ENCODE measurements around the gene ST6GAL1. TPM values are rescaled to one million over a fixed set of nuclear protein-coding genes. Genes with fewer than 3 reads are reported as not detected.

Gene ST6GAL1
- total and polyA plus RNA-seq, 2 of the 8 experiments (the other 6 are each of a cell fraction or from before 2014, with no cell fraction given): 62.8 to 80.9 TPM

DNA sequence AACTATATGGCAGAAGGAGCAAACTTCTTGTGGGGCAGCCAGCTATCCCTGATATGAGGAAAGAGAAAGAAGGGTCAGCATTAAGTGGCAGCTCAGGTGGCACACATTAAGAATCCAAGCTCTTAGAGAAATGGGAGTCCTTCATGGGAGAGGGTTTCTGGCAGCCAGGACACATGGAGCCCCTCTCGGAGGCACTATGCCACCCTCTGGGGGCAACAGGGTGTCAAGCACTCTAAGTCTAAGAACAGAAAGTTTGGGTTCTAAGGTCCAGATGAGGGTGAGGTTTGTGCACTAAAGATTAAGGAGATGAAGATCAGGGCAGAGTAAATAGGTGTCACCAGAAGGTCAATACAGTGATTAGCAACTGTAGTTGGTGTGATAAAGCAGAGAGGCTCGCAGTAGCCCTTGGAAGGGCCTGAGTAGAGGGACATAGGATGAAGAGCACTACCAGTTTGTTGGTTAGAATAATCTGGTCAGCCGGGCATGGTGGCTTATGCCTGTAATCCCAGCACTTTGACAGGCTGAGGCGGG is 89.3 kb downstream of the ST6GAL1 start:
- H3K23me2 ChIP-seq (ENCODE audit: low read depth, low read length): no peaks in the 10 kb centered on the region
- peaks cover 6% of the 10 kb centered on the region; the same call in 1 of the 2 replicates for H3K79me1 ChIP-seq (ENCODE audit: low read depth, low read length)
- no peak overlapping the region for H3K4me2 ChIP-seq (ENCODE audit: insufficient read depth in 1 of 2, low read depth in 2 of 2, low read length in 2 of 2)
- H3K4ac ChIP-seq (replicated peaks; ENCODE audit: insufficient read length, low read depth, low read length): no peak overlapping the region
- H2BK20ac ChIP-seq (ENCODE audit: low read length): no peak overlapping the region
- FAIRE-seq (no peak), DNase-seq (ENCODE audit: low read depth in 1 of 2, low spot score in 2 of 2) (no peak)
- POLR2A ChIA-PET (ENCODE audit: partially characterized antibody): no interaction called here
- H2BK15ac ChIP-seq (ENCODE audit: low read length): no peak overlapping the region
- H3K4me3 ChIP-seq (ENCODE audit: extremely low read depth in 1 of 4, insufficient read depth in 2 of 4, low read depth in 3 of 4, low read length in 4 of 4): no peak overlapping the region
- 88% methylated on average over 4 of the region's 4 CpGs; no CpG with 5 or more reads in 1 of the 2 experiments for WGBS, 2 experiments (ENCODE audit: extremely low coverage in 1 of 2, insufficient coverage in 1 of 2, insufficient read length in 1 of 2, insufficient replicate concordance in 2 of 2, low coverage in 1 of 2, low lambda C conversion rate in 2 of 2, missing lambda C conversion rate in 1 of 2)
- no peak overlapping the region for H2BK120ac ChIP-seq (replicated peaks; ENCODE audit: low read depth, low read length)
- H3K4me1 ChIP-seq (replicated peaks in 1 of 4; ENCODE audit: control insufficient read depth in 3 of 4, insufficient read depth in 4 of 4, low read length in 3 of 4): no peaks in the 10 kb centered on the region
- peaks cover 0 to 4% (median 0%) of the 10 kb centered on the region in 4 experiments; a peak in 3 of 8 replicates for H3K36me3 ChIP-seq (ENCODE audit: control insufficient read depth in 2 of 4, insufficient read depth in 4 of 4, low read length in 3 of 4)
- CTCF ChIA-PET (ENCODE audit: partially characterized antibody): interaction anchor here (0.7 to 2.8 kb wide), 12 partner anchors 8 to 201 kb away, joined by 3 to 10 read pairs (median 3); no protein-coding TSS in a partner anchor
- TF ChIP-seq RAD21 (IDR thresholded peaks at IDR 0.05 in 1 of 2, conservative IDR thresholded peaks at IDR 0.05 in 1 of 2; ENCODE audit: low read depth in 2 of 2, low read length in 2 of 2) (peak; percentile 61 to 70), SRF (IDR thresholded peaks at IDR 0.05; ENCODE audit: low read depth, low read length) (no peak)
- TF ChIP-seq, protein P1, sequence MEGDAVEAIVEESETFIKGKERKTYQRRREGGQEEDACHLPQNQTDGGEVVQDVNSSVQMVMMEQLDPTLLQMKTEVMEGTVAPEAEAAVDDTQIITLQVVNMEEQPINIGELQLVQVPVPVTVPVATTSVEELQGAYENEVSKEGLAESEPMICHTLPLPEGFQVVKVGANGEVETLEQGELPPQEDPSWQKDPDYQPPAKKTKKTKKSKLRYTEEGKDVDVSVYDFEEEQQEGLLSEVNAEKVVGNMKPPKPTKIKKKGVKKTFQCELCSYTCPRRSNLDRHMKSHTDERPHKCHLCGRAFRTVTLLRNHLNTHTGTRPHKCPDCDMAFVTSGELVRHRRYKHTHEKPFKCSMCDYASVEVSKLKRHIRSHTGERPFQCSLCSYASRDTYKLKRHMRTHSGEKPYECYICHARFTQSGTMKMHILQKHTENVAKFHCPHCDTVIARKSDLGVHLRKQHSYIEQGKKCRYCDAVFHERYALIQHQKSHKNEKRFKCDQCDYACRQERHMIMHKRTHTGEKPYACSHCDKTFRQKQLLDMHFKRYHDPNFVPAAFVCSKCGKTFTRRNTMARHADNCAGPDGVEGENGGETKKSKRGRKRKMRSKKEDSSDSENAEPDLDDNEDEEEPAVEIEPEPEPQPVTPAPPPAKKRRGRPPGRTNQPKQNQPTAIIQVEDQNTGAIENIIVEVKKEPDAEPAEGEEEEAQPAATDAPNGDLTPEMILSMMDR (IDR thresholded peaks at IDR 0.05; ENCODE audit: control extremely low read depth in 1 of 3, insufficient read depth in 1 of 3, low read depth in 1 of 3, low read length in 3 of 3): peak; percentile 32 to 37 (median 35); a peak in 3 of 4 replicates
- no peak overlapping the region for H3K23ac ChIP-seq (ENCODE audit: insufficient read length)
- no peak overlapping the region for H2AK5ac ChIP-seq (ENCODE audit: low read depth, low read length)
- no peak overlapping the region for H3K56ac ChIP-seq (replicated peaks; ENCODE audit: insufficient read length, low read depth, low read length)
- H3K9me3 ChIP-seq (ENCODE audit: insufficient read depth in 2 of 2, low read depth in 1 of 2, low read length in 1 of 2): no peaks in the 10 kb centered on the region
- no peak overlapping the region for H3K27ac ChIP-seq (ENCODE audit: low read depth, low read length)
- no peak overlapping the region for H4K91ac ChIP-seq (replicated peaks; ENCODE audit: insufficient read length, low read length)
- no peak overlapping the region for H2BK5ac ChIP-seq (ENCODE audit: low read depth, low read length)
- no peak overlapping the region for H4K5ac ChIP-seq (ENCODE audit: insufficient read length, low read depth, low read length)
- peaks cover 2 to 6% of the 10 kb centered on the region in 2 experiments for H4K20me1 ChIP-seq (replicated peaks in 1 of 2; ENCODE audit: control insufficient read depth in 1 of 2, insufficient read depth in 2 of 2, low read length in 2 of 2)
- H3K79me2 ChIP-seq (ENCODE audit: control insufficient read depth in 1 of 2, insufficient read depth in 2 of 2, low read length in 2 of 2): peaks cover 0 to 33% of the 10 kb centered on the region in 2 experiments; a peak in 3 of 4 replicates
- no peaks in the 10 kb centered on the region for H3K27me3 ChIP-seq (replicated peaks in 1 of 4; ENCODE audit: control insufficient read depth in 3 of 4, extremely low read depth in 1 of 4, insufficient read depth in 3 of 4, low read length in 3 of 4)
- no peak overlapping the region for H2AFZ ChIP-seq (ENCODE audit: low read length)
- no peak overlapping the region for H3K18ac ChIP-seq (ENCODE audit: extremely low read depth, low read length)
- H3K14ac ChIP-seq (ENCODE audit: insufficient read length): no peak overlapping the region
- no peak overlapping the region for H2BK12ac ChIP-seq (ENCODE audit: low read depth, low read length)
- H4K8ac ChIP-seq (ENCODE audit: extremely low read depth, insufficient read depth, low read length): no peak overlapping the region
- H3K9ac ChIP-seq (replicated peaks in 1 of 4; ENCODE audit: extremely low read depth in 1 of 4, low read depth in 3 of 4, low read length in 3 of 4): no peak overlapping the region

All from H1 (cell line).